Calu3 (cell line): ENCODE measurements around the gene ARL15. TPM values are rescaled to one million over a fixed set of nuclear protein-coding genes. Genes with fewer than 3 reads are reported as not detected.

Source experiments
- BruUV-seq: library from RNA; stranded (reverse); fragments of 400-500 nt; replicated peaks from 2 replicates; lab custom pipeline; 2021; lab: Mats Ljungman, UMichigan
- CTCF ChIA-PET: fragments of 300-600 bp; sonication (Branson Sonifier 250); formaldehyde crosslinking; loops from one replicate; lab custom pipeline; 2022; ENCODE audit warnings: antibody characterized with exemption; lab: Charles Lee
- DNase-seq: peaks from one replicate; pipeline ENCODE4 v3.0.0; 2022
- H3K27ac Mint-ChIP-seq: one replicate; pipeline ENCODE4 v1.8.0; 2022; ENCODE audit warnings: mixed read lengths; ENCODE audit not compliant: unreplicated experiment
- H3K27me3 Mint-ChIP-seq: one replicate; pipeline ENCODE4 v1.8.0; 2022; ENCODE audit warnings: mixed read lengths; ENCODE audit not compliant: unreplicated experiment
- H3K36me3 Mint-ChIP-seq: one replicate; pipeline ENCODE4 v1.8.0; 2022; ENCODE audit warnings: mild to moderate bottlenecking, moderate library complexity, mixed read lengths; ENCODE audit not compliant: insufficient read depth, unreplicated experiment
- H3K4me1 Mint-ChIP-seq: one replicate; pipeline ENCODE4 v1.8.0; 2022; ENCODE audit warnings: mild to moderate bottlenecking, low read depth, mixed read lengths; ENCODE audit not compliant: unreplicated experiment
- H3K4me3 Mint-ChIP-seq: one replicate; pipeline ENCODE4 v1.8.0; 2022; ENCODE audit warnings: mild to moderate bottlenecking, low read depth, moderate library complexity, mixed read lengths; ENCODE audit not compliant: unreplicated experiment
- H3K9me3 Mint-ChIP-seq: one replicate; pipeline ENCODE4 v1.8.0; 2022; ENCODE audit warnings: low read depth, mixed read lengths; ENCODE audit not compliant: unreplicated experiment
- CTCF ChIP-seq: fragments of 200-600 bp; IDR thresholded peaks from one replicate; pipeline ENCODE4 v1.8.0; 2022; ENCODE audit warnings: antibody characterized with exemption; ENCODE audit not compliant: unreplicated experiment
- intact Hi-C: fragments of 100-400 bp; cut with micrococcal nuclease; formaldehyde crosslinking; loops from one replicate; pipeline ENCODE4 v1.10.0; 2022; ENCODE audit not compliant: unreplicated experiment
- total RNA-seq: library from RNA; stranded (reverse); gene quantifications from 2 replicates; pipeline ENCODE4 v1.2.3, GENCODE V29; 2022

The ARL15 gene
- total RNA-seq, 1 experiment from 2014 or later = 15.1 TPM

DNA sequence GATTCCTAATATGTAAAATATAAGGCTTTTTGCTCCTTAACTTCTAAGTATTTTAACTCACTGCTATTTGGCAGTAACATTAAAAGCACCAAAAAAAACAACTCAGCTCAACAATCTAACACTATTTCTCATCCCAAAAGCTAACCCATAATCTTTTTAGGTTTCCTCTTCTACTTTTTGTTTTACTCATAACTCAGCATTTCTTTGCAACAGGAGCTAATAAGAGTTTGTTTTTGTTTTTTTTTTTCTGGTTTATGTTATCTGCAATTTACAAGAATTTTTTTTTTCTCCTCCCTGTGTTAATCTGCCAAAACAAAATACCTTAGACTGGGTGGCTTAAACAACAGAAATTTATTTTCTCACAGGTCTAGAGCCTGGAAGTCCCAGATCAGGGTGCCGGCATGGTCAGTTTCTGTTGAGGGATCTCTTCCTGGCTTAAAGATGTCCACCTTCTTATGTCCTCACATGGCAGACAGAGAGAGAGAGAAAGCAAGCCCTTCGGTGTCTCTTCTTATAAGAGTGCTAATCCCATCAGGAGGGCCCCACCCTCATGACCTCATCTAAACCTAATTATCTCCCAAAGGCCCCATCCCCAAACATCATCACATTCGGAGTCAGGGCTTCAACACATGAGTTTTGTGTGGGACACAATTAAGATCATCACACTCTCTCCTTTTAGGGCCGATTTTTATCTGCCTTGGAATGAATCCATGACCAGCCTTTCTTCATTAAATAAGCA lies 31.2 kb downstream of the ARL15 start:
- H3K4me1 Mint-ChIP-seq = no peaks in the 10 kb centered on the region
- intact Hi-C loops = no loop called here
- no TSS peak for BruUV-seq
- no peaks in the 10 kb centered on the region for H3K36me3 Mint-ChIP-seq
- no peak overlapping the region for H3K4me3 Mint-ChIP-seq
- CTCF ChIA-PET = interaction anchor here (1.3 kb wide), 1 partner anchor 12 kb away, joined by 4 read pairs; no protein-coding TSS in a partner anchor
- no peaks in the 10 kb centered on the region for H3K9me3 Mint-ChIP-seq
- no peak overlapping the region for H3K27ac Mint-ChIP-seq
- no peak for DNase-seq
- H3K27me3 Mint-ChIP-seq = no peaks in the 10 kb centered on the region
- TF ChIP-seq CTCF = no peak

DNA sequence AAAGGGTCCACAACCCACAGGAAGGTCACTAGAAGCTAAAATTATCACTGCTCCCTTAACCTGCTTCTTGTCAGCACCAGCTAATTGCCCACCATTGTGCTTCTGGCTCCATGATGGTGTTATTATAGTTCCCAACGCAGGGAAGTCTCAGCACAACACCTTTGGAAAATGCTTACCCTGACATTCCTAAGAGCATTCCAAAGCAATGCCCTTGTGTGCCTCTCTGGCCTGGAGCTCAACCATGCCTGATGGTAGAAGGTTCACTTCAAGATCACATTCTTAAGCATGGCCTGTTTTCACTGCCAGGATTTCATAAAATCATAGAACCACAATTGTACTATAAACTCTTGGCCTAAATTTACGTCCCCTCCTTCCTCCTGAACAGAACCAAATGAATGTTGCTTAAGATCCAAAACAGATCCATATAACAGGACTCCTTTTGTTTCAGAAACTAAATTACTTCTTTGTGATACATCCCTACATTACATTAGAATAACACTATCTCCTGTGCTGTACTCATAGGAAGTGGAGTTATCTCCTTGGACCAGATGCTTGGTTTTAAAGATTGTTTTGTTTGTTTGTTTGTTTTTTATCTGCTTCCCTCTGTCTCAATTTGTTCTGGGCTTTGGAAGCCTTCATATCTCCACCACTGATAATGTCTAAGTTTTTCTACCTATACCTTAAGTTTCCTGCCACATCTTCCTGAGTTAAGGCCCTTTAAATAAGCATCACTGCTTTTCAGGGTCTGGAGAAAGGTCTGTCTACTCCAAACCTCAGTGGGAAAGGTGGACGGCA lies 32.1 kb downstream of the ARL15 start:
- no peaks in the 10 kb centered on the region for H3K36me3 Mint-ChIP-seq
- no TSS peak for BruUV-seq
- no peak overlapping the region for H3K4me3 Mint-ChIP-seq
- no peaks in the 10 kb centered on the region for H3K27me3 Mint-ChIP-seq
- CTCF ChIA-PET = no interaction called here
- no peak overlapping the region for H3K27ac Mint-ChIP-seq
- no peaks in the 10 kb centered on the region for H3K4me1 Mint-ChIP-seq
- H3K9me3 Mint-ChIP-seq = no peaks in the 10 kb centered on the region
- no peak for TF ChIP-seq CTCF
- intact Hi-C loops = no loop called here
- no peak for DNase-seq

GRCh38 chr5:54276048-54276447 lies 34.3 kb downstream of the ARL15 start:
- CTCF ChIA-PET = no interaction called here
- BruUV-seq = no TSS peak
- Mint-ChIP-seq H3K27ac (no peak overlapping the region), H3K4me1 (no peaks in the 10 kb centered on the region), H3K9me3 (no peaks in the 10 kb centered on the region), H3K4me3 (no peak overlapping the region), H3K27me3 (no peaks in the 10 kb centered on the region), H3K36me3 (no peaks in the 10 kb centered on the region)
- intact Hi-C loops = no loop called here
- no peak for TF ChIP-seq CTCF
- DNase-seq = no peak

GRCh38 chr5:54275361-54275760 lies 35.0 kb downstream of the ARL15 start:
- Mint-ChIP-seq H3K27me3 (no peaks in the 10 kb centered on the region), H3K4me3 (no peak overlapping the region), H3K27ac (no peak overlapping the region), H3K36me3 (no peaks in the 10 kb centered on the region), H3K4me1 (no peaks in the 10 kb centered on the region), H3K9me3 (no peaks in the 10 kb centered on the region)
- no peak for TF ChIP-seq CTCF
- CTCF ChIA-PET = interaction anchor here (0.6 kb wide), 1 partner anchor 14 kb away, joined by 4 read pairs; no protein-coding TSS in a partner anchor
- intact Hi-C loops = no loop called here
- BruUV-seq = no TSS peak
- DNase-seq = no peak
